Mesangial cell (primary cell): ENCODE results near the gene SPIN3. TPM values are rescaled to one million over a fixed set of nuclear protein-coding genes. Genes with fewer than 3 reads are reported as not detected.

Experiments
- total RNA-seq: library from RNA; depleted of rRNA; stranded (reverse); fragments of >200 nt; gene quantifications from 2 replicates; pipeline ENCODE4 v1.2.3, GENCODE V29; 2015

Gene SPIN3
- total RNA-seq = 2.0 and 6.2 TPM in 2 replicates

DNA sequence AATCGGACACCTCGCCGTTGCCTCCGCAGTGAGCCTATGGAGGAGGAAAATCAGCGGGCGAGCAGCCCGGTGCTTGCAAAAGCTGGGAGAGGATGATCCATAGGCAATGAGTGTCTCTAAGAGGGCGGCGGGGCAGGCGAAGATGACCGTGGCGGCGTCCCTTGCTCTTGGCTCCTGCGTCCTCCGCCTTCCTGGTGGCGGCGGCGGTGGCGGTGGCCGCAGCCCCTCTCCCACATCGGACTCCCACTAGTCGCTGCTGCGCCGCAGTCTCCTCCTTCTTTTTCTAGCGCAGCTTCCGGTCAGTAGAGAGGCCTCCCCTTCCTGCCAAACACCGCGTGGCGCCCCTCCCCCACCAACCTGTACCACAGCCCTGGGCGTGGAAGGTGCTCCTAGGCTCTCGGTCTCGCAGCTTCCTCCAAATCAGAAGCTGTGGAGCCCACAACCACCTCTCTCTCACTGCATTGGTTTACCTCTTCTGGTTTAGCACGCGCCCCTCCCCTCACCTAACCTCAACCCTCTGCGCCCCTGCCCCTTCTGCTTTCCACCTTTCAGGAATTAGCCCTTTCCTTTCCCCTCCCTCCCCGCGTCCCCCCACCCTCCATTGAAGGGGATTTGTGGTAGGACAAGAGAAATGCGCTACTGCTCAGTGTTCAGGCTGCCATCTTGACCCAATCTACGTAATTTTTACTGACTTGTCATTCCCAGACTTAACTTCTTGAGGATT lies at the start of gene SPIN3:
TSS of gene SPIN3 (minus strand) at position 271 of the 724 bp plus-strand sequence. CDS start 594 bp downstream, outside the sequence.

Other genes with a start within 250 kb of the SPIN3 start
- 2.8 and 9.1 TPM in 2 replicates for gene SPIN2B, start 126.0 kb upstream of the SPIN3 start, total RNA-seq
- 1.0 TPM in 1 of 2 replicates, not detected in the other for gene SPIN2A, start 141.9 kb upstream of the SPIN3 start, total RNA-seq